ENCODE measurements around the gene LRP1B.

- TF ChIP-seq CTCF (IDR thresholded peaks at IDR 0.05; ENCODE audit: control extremely low read depth in 1 of 3, insufficient read depth in 1 of 3, low read depth in 1 of 3, low read length in 3 of 3) (no peak), ZNF274 (IDR thresholded peaks at IDR 0.05; ENCODE audit: borderline replicate concordance, extremely low read depth, low read length) (no peak), EGR1 (IDR thresholded peaks at IDR 0.05; ENCODE audit: borderline replicate concordance, low read depth, low read length) (no peak), EZH2 (IDR thresholded peaks at IDR 0.05; ENCODE audit: low read depth, low read length, severe bottlenecking) (no peak), GTF2F1 (IDR thresholded peaks at IDR 0.05; ENCODE audit: borderline replicate concordance, low read depth, low read length) (no peak), CBX8 (IDR thresholded peaks at IDR 0.05; ENCODE audit: borderline replicate concordance, low read depth, low read length) (no peak)
Measured at GRCh38 chr2:140338795-140339194, 1792.0 kb downstream of the LRP1B start.

Measured in H1 (cell line).